Fibroblast of skin of left quadriceps (primary cell): ENCODE data around the gene DENND6A.

Source experiments
- DNase-seq, 2 experiments: peaks; one replicate each; pipeline ENCODE4 v3.0.0-alpha.2; 2013; ENCODE audit warnings: low read depth in 2 of 2

The DENND6A gene

GRCh38 chr3:57577801-57578200 is 115.1 kb downstream of the DENND6A start:
- no peak for DNase-seq

DNA sequence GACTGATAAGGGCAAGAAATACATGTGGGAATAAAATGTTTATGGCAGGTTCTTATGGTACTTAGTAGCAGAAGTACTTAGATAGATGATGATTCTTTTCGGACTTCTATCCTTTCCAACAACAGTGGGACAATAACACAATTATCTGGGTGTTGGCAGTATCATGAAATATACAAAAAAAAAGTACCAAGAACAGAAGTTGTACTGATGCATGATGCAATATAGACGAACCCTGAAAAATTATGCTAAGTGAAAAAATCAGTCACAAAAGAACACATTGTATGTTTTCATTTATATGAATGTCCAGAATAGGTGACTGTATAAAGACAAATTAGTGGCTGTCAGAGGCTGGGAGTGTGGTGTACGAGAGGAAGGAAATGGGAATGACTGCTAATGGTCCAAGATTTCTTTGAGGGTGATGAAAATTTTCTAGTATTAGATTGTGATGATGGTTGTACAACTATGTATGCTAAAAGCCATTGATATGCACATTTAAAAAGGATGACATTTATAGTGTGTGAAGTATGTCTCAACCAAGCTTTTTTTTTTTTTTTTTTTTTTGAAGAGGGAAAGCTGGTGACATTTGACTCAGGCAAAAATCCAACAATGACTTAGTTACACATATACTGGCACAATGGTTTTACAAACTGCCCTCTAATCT is 116.8 kb downstream of the DENND6A start:
- no peak for DNase-seq
